Endodermal cell (in vitro differentiated cells): Measurements from ENCODE around the gene ZNF319. TPM values are rescaled to one million over a fixed set of nuclear protein-coding genes. Genes with fewer than 3 reads are reported as not detected.
A peak's percentile ranks its signal among the peaks of the same experiment; 100 is the strongest.

Source experiments
- DNase-seq: peaks from one replicate; pipeline ENCODE4 v3.0.0-alpha.2; 2017
- H3K27ac ChIP-seq: 2 replicates; pipeline ENCODE4 v1.5.1; 2013; ENCODE audit warnings: mild to moderate bottlenecking, low read depth, low read length, moderate library complexity
- H3K27me3 ChIP-seq: 2 replicates; pipeline ENCODE4 v1.6.1; 2013; ENCODE audit warnings: mild to moderate bottlenecking, low read length, moderate library complexity; ENCODE audit not compliant: insufficient read depth, control insufficient read depth, poor library complexity, severe bottlenecking
- H3K36me3 ChIP-seq: 2 replicates; pipeline ENCODE4 v1.7.0; 2013; ENCODE audit warnings: mild to moderate bottlenecking, low read length, moderate library complexity; ENCODE audit not compliant: control insufficient read depth, insufficient read depth
- H3K4me1 ChIP-seq: one replicate; pipeline ENCODE4 v1.7.0; 2013; ENCODE audit warnings: low read length; ENCODE audit not compliant: control insufficient read depth, insufficient read depth
- H3K4me3 ChIP-seq: 2 replicates; pipeline ENCODE4 v1.5.1; 2013; ENCODE audit warnings: mild to moderate bottlenecking, low read length, moderate library complexity
- H3K9ac ChIP-seq: 2 replicates; pipeline ENCODE4 v1.6.1; 2013; ENCODE audit warnings: mild to moderate bottlenecking, low read length, moderate library complexity; ENCODE audit not compliant: poor library complexity, severe bottlenecking; ENCODE audit errors: extremely low read depth
- H3K9me3 ChIP-seq: 2 replicates; pipeline ENCODE4 v1.6.1; 2013; ENCODE audit warnings: mild to moderate bottlenecking, low read length, moderate library complexity; ENCODE audit not compliant: control insufficient read depth
- H3K27ac Mint-ChIP-seq: 2 replicates; pipeline ENCODE4 v1.8.0; 2020; ENCODE audit warnings: mixed read lengths
- H3K27me3 Mint-ChIP-seq: 2 replicates; pipeline ENCODE4 v1.8.0; 2021; ENCODE audit warnings: mild to moderate bottlenecking, mixed read lengths; ENCODE audit not compliant: insufficient read depth
- H3K36me3 Mint-ChIP-seq: 2 replicates; pipeline ENCODE4 v1.8.0; 2020; ENCODE audit warnings: low read depth, mixed read lengths
- H3K4me1 Mint-ChIP-seq: 2 replicates; pipeline ENCODE4 v1.8.0; 2020; ENCODE audit warnings: mixed read lengths
- H3K4me3 Mint-ChIP-seq: 2 replicates; pipeline ENCODE4 v1.8.0; 2020; ENCODE audit warnings: mild to moderate bottlenecking, moderate library complexity, mixed read lengths
- H3K9me3 Mint-ChIP-seq: 2 replicates; pipeline ENCODE4 v1.8.0; 2020; ENCODE audit warnings: mild to moderate bottlenecking, mixed read lengths
- CTCF ChIP-seq: fragments of 200-600 bp; sonication (generic); conservative IDR thresholded peaks from 2 replicates; pipeline ENCODE4 v1.5.0; 2021; ENCODE audit warnings: antibody characterized with exemption, mild to moderate bottlenecking
- WGBS, 2 experiments: methylation state at CpG; one replicate each; pipeline versions ENCODE4 v1.1.5 to v1.1.7; 2013; ENCODE audit warnings: missing lambda C conversion rate in 2 of 2, mixed read lengths in 1 of 2; ENCODE audit not compliant: insufficient coverage in 1 of 2, insufficient read length in 1 of 2; 5-methylcytosine and 5-hydroxymethylcytosine counted together
- total RNA-seq, 2 donors: library from RNA; stranded (reverse); fragmentation: NEBNext Ultra II Directional in 1 of 2; extraction: Animal tissue kit (Norgen Biotek cat#: 25700) in 1 of 2; gene quantifications; 2 replicates in 1 of 2; 3 replicates in 1 of 2; pipeline ENCODE4 v1.2.1, GENCODE V29; 2021

ZNF319 gene
- total RNA-seq, 2 donors from 2014 or later = 9.8 to 10.8 TPM

GRCh38 chr16:58037365-58038057, 37.0 kb upstream of the ZNF319 start:
- H3K4me1 Mint-ChIP-seq = peaks cover 9% of the 10 kb centered on the region
- no peaks in the 10 kb centered on the region for H3K9me3 Mint-ChIP-seq
- Histone ChIP-seq H3K9ac (no peak overlapping the region), H3K27ac (no peak overlapping the region), H3K36me3 (peaks cover 49% of the 10 kb centered on the region), H3K4me1 (peaks cover 6% of the 10 kb centered on the region), H3K9me3 (no peaks in the 10 kb centered on the region), H3K4me3 (no peak overlapping the region), H3K27me3 (no peaks in the 10 kb centered on the region)
- H3K27me3 Mint-ChIP-seq = no peaks in the 10 kb centered on the region
- no peak overlapping the region for H3K4me3 Mint-ChIP-seq
- H3K36me3 Mint-ChIP-seq = peaks cover 54% of the 10 kb centered on the region
- no peak for TF ChIP-seq CTCF
- no peak overlapping the region for H3K27ac Mint-ChIP-seq
- 96 to 99% methylated on average over 9 to 16 of the region's 16 CpGs for WGBS, 2 experiments
- no peak for DNase-seq

- H3K36me3 Mint-ChIP-seq = peaks cover 49% of the 10 kb centered on the region
- H3K27me3 Mint-ChIP-seq = no peaks in the 10 kb centered on the region
Measured at GRCh38 chr16:58036943-58037342, 36.5 kb upstream of the ZNF319 start.

GRCh38 chr16:58035356-58036170, 35.1 kb upstream of the ZNF319 start:
- H3K9ac ChIP-seq = no peak overlapping the region
- Mint-ChIP-seq H3K27me3 (no peaks in the 10 kb centered on the region), H3K4me3 (no peak overlapping the region), H3K9me3 (no peaks in the 10 kb centered on the region), H3K4me1 (peaks cover 17% of the 10 kb centered on the region), H3K27ac (no peak overlapping the region), H3K36me3 (peaks cover 41% of the 10 kb centered on the region)
- H3K36me3 ChIP-seq = peaks cover 35% of the 10 kb centered on the region
- peaks cover 9% of the 10 kb centered on the region for H3K4me1 ChIP-seq
- TF ChIP-seq CTCF = no peak
- H3K27ac ChIP-seq = peak overlapping the region; percentile 24
- H3K9me3 ChIP-seq = no peaks in the 10 kb centered on the region
- WGBS, 2 experiments = 92 to 96% methylated on average over 12 to 14 of the region's 14 CpGs
- H3K27me3 ChIP-seq = no peaks in the 10 kb centered on the region
- H3K4me3 ChIP-seq = no peak overlapping the region
- DNase-seq = no peak

More at GRCh38 chr16:58036943-58037342, 36.5 kb upstream of the ZNF319 start:
- Histone ChIP-seq H3K4me3 (no peak overlapping the region), H3K4me1 (peaks cover 9% of the 10 kb centered on the region), H3K36me3 (peaks cover 45% of the 10 kb centered on the region), H3K9me3 (no peaks in the 10 kb centered on the region), H3K27me3 (no peaks in the 10 kb centered on the region), H3K9ac (no peak overlapping the region), H3K27ac (no peak overlapping the region)
- H3K4me1 Mint-ChIP-seq = peaks cover 11% of the 10 kb centered on the region
- TF ChIP-seq CTCF = no peak
- DNase-seq = no peak
- H3K27ac Mint-ChIP-seq = no peak overlapping the region
- WGBS, 2 experiments = 93 to 94% methylated on average over 4 to 6 of the region's 6 CpGs
- no peak overlapping the region for H3K4me3 Mint-ChIP-seq
- H3K9me3 Mint-ChIP-seq = no peaks in the 10 kb centered on the region
